ENCODE data around the gene MYBPHL.

GRCh38 chr1:109307274-109308021 lies 637 bp upstream of the MYBPHL start:
- TF ChIP-seq EZH2phosphoT487 (IDR thresholded peaks at IDR 0.05; ENCODE audit: insufficient read depth, low read depth) (no peak), EZH2 (IDR thresholded peaks at IDR 0.05; ENCODE audit: insufficient read depth, poor library complexity, severe bottlenecking) (no peak)

All from GM23248 (cell line).